MM.1S (cell line): ENCODE measurements around the gene PLA2G6.
A peak's percentile ranks its signal among the peaks of the same experiment; 100 is the strongest.

Source experiments
- DNase-seq: peaks from one replicate; pipeline ENCODE4 v3.0.0-alpha.2; 2015
- H2AFZ ChIP-seq: fragments of 300-600 bp; sonication (generic); 2 replicates; pipeline ENCODE4 v1.6.0; 2016; ENCODE audit warnings: antibody characterized with exemption, low read length
- H3F3A ChIP-seq: fragments of 300-600 bp; sonication (generic); 2 replicates; pipeline ENCODE4 v1.6.1; 2016; ENCODE audit warnings: mild to moderate bottlenecking, antibody characterized with exemption, low read length, moderate library complexity, mixed read lengths; ENCODE audit not compliant: insufficient read depth
- H3K27ac ChIP-seq: fragments of 300-600 bp; sonication (generic); 2 replicates; pipeline ENCODE4 v1.5.1; 2016; ENCODE audit warnings: mild to moderate bottlenecking, low read length
- H3K27me3 ChIP-seq: fragments of 300-600 bp; sonication (generic); replicated peaks from 2 replicates; pipeline ENCODE4 v1.6.0; 2016; ENCODE audit warnings: low read length; ENCODE audit not compliant: insufficient read depth
- H3K36me3 ChIP-seq: fragments of 300-600 bp; sonication (generic); replicated peaks from 2 replicates; pipeline ENCODE4 v1.6.1; 2016; ENCODE audit warnings: mild to moderate bottlenecking, low read length, mixed read lengths; ENCODE audit not compliant: insufficient read depth
- H3K4me1 ChIP-seq: fragments of 300-600 bp; sonication (generic); 2 replicates; pipeline ENCODE4 v1.6.1; 2016; ENCODE audit warnings: low read length, mixed read lengths
- H3K4me2 ChIP-seq: fragments of 300-600 bp; sonication (generic); 2 replicates; pipeline ENCODE4 v1.6.0; 2016; ENCODE audit warnings: low read depth, low read length
- H3K4me3 ChIP-seq: fragments of 300-600 bp; sonication (generic); 2 replicates; pipeline ENCODE4 v1.5.1; 2016; ENCODE audit warnings: low read length, mixed read lengths
- H3K79me2 ChIP-seq: fragments of 300-600 bp; sonication (generic); 2 replicates; pipeline ENCODE4 v1.6.1; 2016; ENCODE audit warnings: mixed run types, low read length, mixed read lengths
- H3K9ac ChIP-seq: fragments of 300-600 bp; sonication (generic); 2 replicates; pipeline ENCODE4 v1.6.1; 2016; ENCODE audit warnings: low read length, mixed read lengths
- H3K9me2 ChIP-seq: fragments of 300-600 bp; sonication (generic); replicated peaks from 2 replicates; pipeline ENCODE4 v1.6.1; 2016; ENCODE audit warnings: mild to moderate bottlenecking, low read length, mixed read lengths; ENCODE audit not compliant: insufficient read depth
- H3K9me3 ChIP-seq: fragments of 300-600 bp; sonication (generic); replicated peaks from 2 replicates; pipeline ENCODE4 v1.6.1; 2016; ENCODE audit warnings: mild to moderate bottlenecking, low read length, mixed read lengths; ENCODE audit not compliant: insufficient read depth
- H4K20me1 ChIP-seq: fragments of 300-600 bp; sonication (generic); 2 replicates; pipeline ENCODE4 v1.6.1; 2016; ENCODE audit warnings: mild to moderate bottlenecking, low read length, moderate library complexity, mixed read lengths; ENCODE audit not compliant: insufficient read depth
- CTCF ChIP-seq: fragments of 300-600 bp; sonication (generic); IDR thresholded peaks from 2 replicates; pipeline ENCODE4 v1.5.1; 2016; ENCODE audit warnings: antibody characterized with exemption, low read length, mixed read lengths
- EZH2 ChIP-seq: fragments of 300-600 bp; sonication (generic); optimal IDR thresholded peaks from 2 replicates; pipeline ENCODE3; 2017; ENCODE audit warnings: low read depth, mild to moderate bottlenecking, antibody characterized with exemption, low read length, mixed read lengths
- EZH2phosphoT487 ChIP-seq: fragments of 300-600 bp; sonication (generic); IDR thresholded peaks from 2 replicates; pipeline ENCODE4 v1.6.1; 2018; ENCODE audit warnings: antibody characterized with exemption, low read length

Gene PLA2G6

GRCh38 chr22:38205261-38206128 lies 23.9 kb upstream of the PLA2G6 start:
- Histone ChIP-seq H3K36me3 (no peaks in the 10 kb centered on the region), H4K20me1 (no peaks in the 10 kb centered on the region), H3K9me2 (no peaks in the 10 kb centered on the region), H3K27ac (no peak overlapping the region), H3K4me2 (no peak overlapping the region), H3K9me3 (no peaks in the 10 kb centered on the region), H3K79me2 (peaks cover 78% of the 10 kb centered on the region), H3K27me3 (no peaks in the 10 kb centered on the region), H3K4me3 (no peak overlapping the region), H3K4me1 (peaks cover 14% of the 10 kb centered on the region; the same call in 1 of the 2 replicates), H3F3A (peaks cover 12% of the 10 kb centered on the region; the same call in 1 of the 2 replicates), H3K9ac (no peak overlapping the region), H2AFZ (no peak overlapping the region)
- no peak for DNase-seq
- no peak for TF ChIP-seq EZH2phosphoT487
- no peak for TF ChIP-seq CTCF
- no peak for TF ChIP-seq EZH2

GRCh38 chr22:38204784-38205183 lies 23.2 kb upstream of the PLA2G6 start:
- H3K4me1 ChIP-seq = peaks cover 18% of the 10 kb centered on the region; the same call in 1 of the 2 replicates
- no peak overlapping the region for H3K27ac ChIP-seq
- DNase-seq = no peak
- no peak overlapping the region for H3K4me2 ChIP-seq
- H3K4me3 ChIP-seq = no peak overlapping the region
- no peaks in the 10 kb centered on the region for H3K27me3 ChIP-seq
- no peaks in the 10 kb centered on the region for H3K36me3 ChIP-seq
- no peak overlapping the region for H3K9ac ChIP-seq
- no peaks in the 10 kb centered on the region for H4K20me1 ChIP-seq
- H3K9me2 ChIP-seq = no peaks in the 10 kb centered on the region
- H3F3A ChIP-seq = peaks cover 12% of the 10 kb centered on the region; the same call in 1 of the 2 replicates
- no peaks in the 10 kb centered on the region for H3K9me3 ChIP-seq
- H2AFZ ChIP-seq = no peak overlapping the region
- TF ChIP-seq EZH2 (no peak), EZH2phosphoT487 (no peak), CTCF (no peak)
- H3K79me2 ChIP-seq = peaks cover 71% of the 10 kb centered on the region

GRCh38 chr22:38203855-38204514 lies 22.4 kb upstream of the PLA2G6 start:
- H3K27me3 ChIP-seq = no peaks in the 10 kb centered on the region
- H3K9me3 ChIP-seq = no peaks in the 10 kb centered on the region
- peaks cover 20% of the 10 kb centered on the region for H3K4me1 ChIP-seq
- DNase-seq = no peak
- no peak overlapping the region for H2AFZ ChIP-seq
- peak overlapping the region; percentile 90; the same call in 1 of the 2 replicates for H3K4me2 ChIP-seq
- TF ChIP-seq EZH2 (no peak), CTCF (no peak), EZH2phosphoT487 (no peak)
- H3K9ac ChIP-seq = no peak overlapping the region; the same call in 1 of the 2 replicates
- peaks cover 14% of the 10 kb centered on the region; the same call in 1 of the 2 replicates for H3F3A ChIP-seq
- H4K20me1 ChIP-seq = no peaks in the 10 kb centered on the region
- H3K79me2 ChIP-seq = peaks cover 65% of the 10 kb centered on the region
- H3K9me2 ChIP-seq = no peaks in the 10 kb centered on the region
- no peaks in the 10 kb centered on the region for H3K36me3 ChIP-seq
- H3K27ac ChIP-seq = no peak overlapping the region
- H3K4me3 ChIP-seq = peak overlapping the region; percentile 74; the same call in 1 of the 2 replicates
